ENCODE measurements around the gene RAD51AP1.

DNA sequence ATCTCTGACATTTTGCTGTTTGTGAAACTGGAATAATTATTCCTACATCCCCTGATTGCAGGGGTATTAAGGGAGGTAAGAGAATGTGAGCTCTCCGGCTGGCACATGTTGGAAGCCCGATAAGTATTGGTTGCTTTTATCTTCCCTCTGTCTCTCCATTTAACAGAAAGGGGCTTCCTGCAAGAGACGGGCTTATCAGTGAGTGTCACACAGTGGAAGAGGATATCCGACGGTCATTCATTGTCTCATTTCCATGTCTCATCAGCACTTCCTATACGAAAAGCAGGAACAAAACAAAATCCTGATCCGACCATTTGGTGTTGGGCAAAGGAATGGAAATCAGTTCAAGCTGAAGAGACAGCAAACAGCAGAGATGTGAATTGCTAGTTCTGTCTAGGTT, 34.0 kb downstream of the RAD51AP1 start:
- TF ChIP-seq, protein P1, sequence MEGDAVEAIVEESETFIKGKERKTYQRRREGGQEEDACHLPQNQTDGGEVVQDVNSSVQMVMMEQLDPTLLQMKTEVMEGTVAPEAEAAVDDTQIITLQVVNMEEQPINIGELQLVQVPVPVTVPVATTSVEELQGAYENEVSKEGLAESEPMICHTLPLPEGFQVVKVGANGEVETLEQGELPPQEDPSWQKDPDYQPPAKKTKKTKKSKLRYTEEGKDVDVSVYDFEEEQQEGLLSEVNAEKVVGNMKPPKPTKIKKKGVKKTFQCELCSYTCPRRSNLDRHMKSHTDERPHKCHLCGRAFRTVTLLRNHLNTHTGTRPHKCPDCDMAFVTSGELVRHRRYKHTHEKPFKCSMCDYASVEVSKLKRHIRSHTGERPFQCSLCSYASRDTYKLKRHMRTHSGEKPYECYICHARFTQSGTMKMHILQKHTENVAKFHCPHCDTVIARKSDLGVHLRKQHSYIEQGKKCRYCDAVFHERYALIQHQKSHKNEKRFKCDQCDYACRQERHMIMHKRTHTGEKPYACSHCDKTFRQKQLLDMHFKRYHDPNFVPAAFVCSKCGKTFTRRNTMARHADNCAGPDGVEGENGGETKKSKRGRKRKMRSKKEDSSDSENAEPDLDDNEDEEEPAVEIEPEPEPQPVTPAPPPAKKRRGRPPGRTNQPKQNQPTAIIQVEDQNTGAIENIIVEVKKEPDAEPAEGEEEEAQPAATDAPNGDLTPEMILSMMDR (IDR thresholded peaks at IDR 0.05): no peak
- TF ChIP-seq ZFX (IDR thresholded peaks at IDR 0.05; ENCODE audit: borderline replicate concordance): no peak
